ENCODE results near the gene AKAP14.
"Not testable (repeated sequence)": the region's sequence is repeated elsewhere in the genome, so short reads cannot be mapped to it uniquely, and the experiment has no call there.

DNA sequence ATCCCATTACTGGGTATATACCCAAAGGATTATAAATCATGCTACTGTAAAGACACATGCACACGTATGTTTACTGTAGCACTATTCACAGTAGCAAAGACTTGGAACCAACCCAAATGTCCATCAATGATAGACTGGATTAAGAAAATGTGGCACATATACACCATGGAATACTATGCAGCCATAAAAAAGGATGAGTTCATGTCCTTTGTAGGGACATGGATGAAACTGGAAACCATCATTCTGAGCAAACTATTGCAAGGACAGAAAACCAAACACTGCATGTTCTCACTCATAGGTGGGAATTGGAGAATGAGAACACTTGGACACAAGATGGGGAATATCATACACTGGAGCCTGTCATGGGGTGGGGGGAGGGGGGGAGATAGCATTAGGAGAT is 71.1 kb downstream of the AKAP14 start:
- TF ChIP-seq SP1, RAD21 (IDR thresholded peaks at IDR 0.05): not testable (repeated sequence)
- TF ChIP-seq, protein P1, sequence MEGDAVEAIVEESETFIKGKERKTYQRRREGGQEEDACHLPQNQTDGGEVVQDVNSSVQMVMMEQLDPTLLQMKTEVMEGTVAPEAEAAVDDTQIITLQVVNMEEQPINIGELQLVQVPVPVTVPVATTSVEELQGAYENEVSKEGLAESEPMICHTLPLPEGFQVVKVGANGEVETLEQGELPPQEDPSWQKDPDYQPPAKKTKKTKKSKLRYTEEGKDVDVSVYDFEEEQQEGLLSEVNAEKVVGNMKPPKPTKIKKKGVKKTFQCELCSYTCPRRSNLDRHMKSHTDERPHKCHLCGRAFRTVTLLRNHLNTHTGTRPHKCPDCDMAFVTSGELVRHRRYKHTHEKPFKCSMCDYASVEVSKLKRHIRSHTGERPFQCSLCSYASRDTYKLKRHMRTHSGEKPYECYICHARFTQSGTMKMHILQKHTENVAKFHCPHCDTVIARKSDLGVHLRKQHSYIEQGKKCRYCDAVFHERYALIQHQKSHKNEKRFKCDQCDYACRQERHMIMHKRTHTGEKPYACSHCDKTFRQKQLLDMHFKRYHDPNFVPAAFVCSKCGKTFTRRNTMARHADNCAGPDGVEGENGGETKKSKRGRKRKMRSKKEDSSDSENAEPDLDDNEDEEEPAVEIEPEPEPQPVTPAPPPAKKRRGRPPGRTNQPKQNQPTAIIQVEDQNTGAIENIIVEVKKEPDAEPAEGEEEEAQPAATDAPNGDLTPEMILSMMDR (IDR thresholded peaks at IDR 0.05; ENCODE audit: low read depth, low read length, missing input control), result not testable (repeated sequence)
